ENCODE data around the gene KANSL1.

DNA sequence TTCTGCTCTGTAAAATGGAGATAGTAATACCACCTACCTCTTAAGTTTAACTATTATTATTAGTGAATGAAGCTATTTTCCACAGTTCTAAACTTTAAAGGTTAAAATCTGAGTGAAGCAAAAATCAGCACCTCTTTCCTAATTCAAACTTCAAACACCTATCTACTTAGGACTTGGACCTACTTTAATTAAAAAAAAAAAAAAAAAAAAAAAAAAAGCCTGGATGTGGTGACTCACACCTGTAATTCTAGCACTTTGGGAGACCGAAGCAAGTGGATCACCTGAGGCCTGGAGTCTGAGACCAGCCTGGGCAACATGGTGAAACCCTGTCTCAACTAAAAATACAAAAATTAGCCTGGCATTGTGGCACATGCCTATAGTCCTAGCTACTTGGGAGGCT lies 5.0 kb upstream of the KANSL1 start:
- TF ChIP-seq POLR2A (IDR thresholded peaks at IDR 0.05) (no peak), EP300 (IDR thresholded peaks at IDR 0.05; ENCODE audit: low read depth) (no peak)
- TF ChIP-seq, protein P1, sequence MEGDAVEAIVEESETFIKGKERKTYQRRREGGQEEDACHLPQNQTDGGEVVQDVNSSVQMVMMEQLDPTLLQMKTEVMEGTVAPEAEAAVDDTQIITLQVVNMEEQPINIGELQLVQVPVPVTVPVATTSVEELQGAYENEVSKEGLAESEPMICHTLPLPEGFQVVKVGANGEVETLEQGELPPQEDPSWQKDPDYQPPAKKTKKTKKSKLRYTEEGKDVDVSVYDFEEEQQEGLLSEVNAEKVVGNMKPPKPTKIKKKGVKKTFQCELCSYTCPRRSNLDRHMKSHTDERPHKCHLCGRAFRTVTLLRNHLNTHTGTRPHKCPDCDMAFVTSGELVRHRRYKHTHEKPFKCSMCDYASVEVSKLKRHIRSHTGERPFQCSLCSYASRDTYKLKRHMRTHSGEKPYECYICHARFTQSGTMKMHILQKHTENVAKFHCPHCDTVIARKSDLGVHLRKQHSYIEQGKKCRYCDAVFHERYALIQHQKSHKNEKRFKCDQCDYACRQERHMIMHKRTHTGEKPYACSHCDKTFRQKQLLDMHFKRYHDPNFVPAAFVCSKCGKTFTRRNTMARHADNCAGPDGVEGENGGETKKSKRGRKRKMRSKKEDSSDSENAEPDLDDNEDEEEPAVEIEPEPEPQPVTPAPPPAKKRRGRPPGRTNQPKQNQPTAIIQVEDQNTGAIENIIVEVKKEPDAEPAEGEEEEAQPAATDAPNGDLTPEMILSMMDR (IDR thresholded peaks at IDR 0.05), result no peak

All from transverse colon (tissue), 3 donors.